ENCODE measurements around the gene ING5.
A peak's percentile ranks its signal among the peaks of the same experiment; 100 is the strongest.

ING5 gene

GRCh38 chr2:241763551-241764274 is 61.9 kb downstream of the ING5 start:
- DNase-seq = peak; percentile 23 to 43

- no peak for DNase-seq
Measured at GRCh38 chr2:241764275-241765241, 62.7 kb downstream of the ING5 start.

- no peak for DNase-seq
Measured at GRCh38 chr2:241767464-241768250, 65.8 kb downstream of the ING5 start.

- DNase-seq = no peak
Measured at GRCh38 chr2:241768251-241768711, 66.4 kb downstream of the ING5 start.

- DNase-seq = no peak
Measured at GRCh38 chr2:241768850-241769249, 67.0 kb downstream of the ING5 start.

- no peak for DNase-seq
Measured at GRCh38 chr2:241769819-241770184, 68.0 kb downstream of the ING5 start.

- DNase-seq = no peak
Measured at GRCh38 chr2:241770185-241770935, 68.5 kb downstream of the ING5 start.

GRCh38 chr2:241770936-241771285 is 69.1 kb downstream of the ING5 start:
- no peak for DNase-seq

- no peak for DNase-seq
Measured at GRCh38 chr2:241771286-241772062, 69.6 kb downstream of the ING5 start.

- DNase-seq = peak in 1 of 2 donors; percentile 66
Measured at GRCh38 chr2:241772063-241772499, 70.2 kb downstream of the ING5 start.

GRCh38 chr2:241773511-241774418 is 71.9 kb downstream of the ING5 start:
- no peak for DNase-seq

GRCh38 chr2:241774419-241775222 is 72.8 kb downstream of the ING5 start:
- DNase-seq = no peak

GRCh38 chr2:241775223-241776177 is 73.7 kb downstream of the ING5 start:
- DNase-seq = no peak

- peak in 1 of 2 donors; percentile 6 for DNase-seq
Measured at GRCh38 chr2:241776336-241777169, 74.7 kb downstream of the ING5 start, which contains the start of gene GAL3ST2. Gene GAL3ST2 (plus strand): TSS chr2:241776822. CDS start chr2:241776956, 134 bp downstream.

GRCh38 chr2:241777170-241777685 is 75.4 kb downstream of the ING5 start:
- DNase-seq = no peak

GRCh38 chr2:241777686-241778627 is 76.1 kb downstream of the ING5 start:
- DNase-seq = no peak

Measured in CD4-positive, alpha-beta T cell treated with Interleukin-4 for 1 hour (primary cell).